Measurements from ENCODE around the gene CTSL.

CTSL gene

GRCh38 chr9:87733273-87734052 is 7.5 kb downstream of the CTSL start:
- DNase-seq (no peak), ATAC-seq (ENCODE audit: insufficient read depth, low read depth) (no peak)
- H4K20me1 ChIP-seq (ENCODE audit: insufficient read depth, low read length): no peaks in the 10 kb centered on the region
- H3K4me1 ChIP-seq (ENCODE audit: insufficient read depth, low read length): no peaks in the 10 kb centered on the region
- no peak overlapping the region for H3K27ac ChIP-seq (ENCODE audit: low read length)
- no peak overlapping the region for H3K4me2 ChIP-seq (ENCODE audit: insufficient read depth, low read length)
- H3K36me3 ChIP-seq (ENCODE audit: insufficient read depth, low read length): no peaks in the 10 kb centered on the region
- H2AFZ ChIP-seq (ENCODE audit: low read depth, low read length): no peak overlapping the region
- no peak overlapping the region for H3K9ac ChIP-seq (ENCODE audit: low read depth, low read length)
- no peak for TF ChIP-seq EZH2 (IDR thresholded peaks at IDR 0.05; ENCODE audit: borderline replicate concordance, low read depth, low read length, severe bottlenecking)
- TF ChIP-seq, protein P1, sequence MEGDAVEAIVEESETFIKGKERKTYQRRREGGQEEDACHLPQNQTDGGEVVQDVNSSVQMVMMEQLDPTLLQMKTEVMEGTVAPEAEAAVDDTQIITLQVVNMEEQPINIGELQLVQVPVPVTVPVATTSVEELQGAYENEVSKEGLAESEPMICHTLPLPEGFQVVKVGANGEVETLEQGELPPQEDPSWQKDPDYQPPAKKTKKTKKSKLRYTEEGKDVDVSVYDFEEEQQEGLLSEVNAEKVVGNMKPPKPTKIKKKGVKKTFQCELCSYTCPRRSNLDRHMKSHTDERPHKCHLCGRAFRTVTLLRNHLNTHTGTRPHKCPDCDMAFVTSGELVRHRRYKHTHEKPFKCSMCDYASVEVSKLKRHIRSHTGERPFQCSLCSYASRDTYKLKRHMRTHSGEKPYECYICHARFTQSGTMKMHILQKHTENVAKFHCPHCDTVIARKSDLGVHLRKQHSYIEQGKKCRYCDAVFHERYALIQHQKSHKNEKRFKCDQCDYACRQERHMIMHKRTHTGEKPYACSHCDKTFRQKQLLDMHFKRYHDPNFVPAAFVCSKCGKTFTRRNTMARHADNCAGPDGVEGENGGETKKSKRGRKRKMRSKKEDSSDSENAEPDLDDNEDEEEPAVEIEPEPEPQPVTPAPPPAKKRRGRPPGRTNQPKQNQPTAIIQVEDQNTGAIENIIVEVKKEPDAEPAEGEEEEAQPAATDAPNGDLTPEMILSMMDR (IDR thresholded peaks at IDR 0.05; ENCODE audit: borderline replicate concordance, extremely low read depth, low read length, poor library complexity, severe bottlenecking): no peak
- no peaks in the 10 kb centered on the region for H3K9me3 ChIP-seq (ENCODE audit: insufficient read depth, low read length, severe bottlenecking)
- no peak overlapping the region for H3K4me3 ChIP-seq (ENCODE audit: low read depth in 1 of 2, low read length in 2 of 2)
- no peaks in the 10 kb centered on the region for H3K79me2 ChIP-seq (ENCODE audit: insufficient read depth, low read length)
- no peaks in the 10 kb centered on the region for H3K27me3 ChIP-seq (ENCODE audit: insufficient read depth, low read length, poor library complexity)

- H3K27ac ChIP-seq (ENCODE audit: low read length): no peak overlapping the region
- H3K27me3 ChIP-seq (ENCODE audit: insufficient read depth, low read length, poor library complexity): no peaks in the 10 kb centered on the region
- DNase-seq (no peak), ATAC-seq (ENCODE audit: insufficient read depth, low read depth) (no peak)
- H3K79me2 ChIP-seq (ENCODE audit: insufficient read depth, low read length): no peaks in the 10 kb centered on the region
- no peak overlapping the region for H2AFZ ChIP-seq (ENCODE audit: low read depth, low read length)
- H4K20me1 ChIP-seq (ENCODE audit: insufficient read depth, low read length): no peaks in the 10 kb centered on the region
- no peak overlapping the region for H3K4me3 ChIP-seq (ENCODE audit: low read depth in 1 of 2, low read length in 2 of 2)
- TF ChIP-seq EZH2 (IDR thresholded peaks at IDR 0.05; ENCODE audit: borderline replicate concordance, low read depth, low read length, severe bottlenecking): no peak
- TF ChIP-seq, protein P1 (IDR thresholded peaks at IDR 0.05; ENCODE audit: borderline replicate concordance, extremely low read depth, low read length, poor library complexity, severe bottlenecking): no peak
- H3K4me1 ChIP-seq (ENCODE audit: insufficient read depth, low read length): no peaks in the 10 kb centered on the region
- H3K9ac ChIP-seq (ENCODE audit: low read depth, low read length): no peak overlapping the region
- no peaks in the 10 kb centered on the region for H3K9me3 ChIP-seq (ENCODE audit: insufficient read depth, low read length, severe bottlenecking)
- H3K4me2 ChIP-seq (ENCODE audit: insufficient read depth, low read length): no peak overlapping the region
- no peaks in the 10 kb centered on the region for H3K36me3 ChIP-seq (ENCODE audit: insufficient read depth, low read length)
These were observed 8.2 kb downstream of the CTSL start for GRCh38 chr9:87734106-87734505.

DNA sequence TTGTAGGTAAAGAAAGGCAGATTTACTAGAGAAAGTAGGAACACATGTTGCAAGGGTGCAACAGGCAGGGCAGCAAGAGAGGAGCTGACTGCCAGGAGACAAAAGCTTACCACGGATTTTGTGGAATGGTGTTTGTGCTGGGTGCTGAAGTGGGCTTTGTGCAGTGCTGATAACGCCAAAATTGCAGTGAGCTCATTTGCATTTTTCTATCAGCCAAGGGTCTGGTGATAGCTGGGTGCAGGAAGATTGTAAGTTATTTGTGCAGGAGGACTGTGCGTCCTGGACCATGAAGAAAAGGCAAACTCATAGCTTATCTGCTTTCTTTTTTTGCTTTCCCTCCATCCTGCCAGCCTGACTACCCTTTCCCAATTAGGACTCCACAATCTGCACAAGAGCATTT is 13.6 kb downstream of the CTSL start:
- TF ChIP-seq, protein P1 (IDR thresholded peaks at IDR 0.05; ENCODE audit: borderline replicate concordance, extremely low read depth, low read length, poor library complexity, severe bottlenecking): no peak
- TF ChIP-seq EZH2 (IDR thresholded peaks at IDR 0.05; ENCODE audit: borderline replicate concordance, low read depth, low read length, severe bottlenecking): no peak
- Histone ChIP-seq H4K20me1 (ENCODE audit: insufficient read depth, low read length) (no peaks in the 10 kb centered on the region), H3K27ac (ENCODE audit: low read length) (no peak overlapping the region), H3K9ac (ENCODE audit: low read depth, low read length) (no peak overlapping the region), H2AFZ (ENCODE audit: low read depth, low read length) (no peak overlapping the region), H3K4me2 (ENCODE audit: insufficient read depth, low read length) (no peak overlapping the region), H3K4me3 (ENCODE audit: low read depth in 1 of 2, low read length in 2 of 2) (no peak overlapping the region), H3K79me2 (ENCODE audit: insufficient read depth, low read length) (no peaks in the 10 kb centered on the region), H3K4me1 (ENCODE audit: insufficient read depth, low read length) (no peaks in the 10 kb centered on the region), H3K27me3 (ENCODE audit: insufficient read depth, low read length, poor library complexity) (no peaks in the 10 kb centered on the region), H3K36me3 (ENCODE audit: insufficient read depth, low read length) (no peaks in the 10 kb centered on the region), H3K9me3 (ENCODE audit: insufficient read depth, low read length, severe bottlenecking) (no peaks in the 10 kb centered on the region)
- ATAC-seq (ENCODE audit: insufficient read depth, low read depth) (no peak), DNase-seq (no peak)

All from DND-41 (cell line).